RWPE1 (cell line): Measurements from ENCODE around the gene IL17RA.

Experiments used
- CTCF ChIA-PET: fragments of 350-600 bp; sonication (Branson Sonifier 250); formaldehyde crosslinking; extraction: SDS; loops from one replicate; lab custom pipeline; 2021; lab: Yijun Ruan, JAX
- POLR2A ChIA-PET: fragments of 400-600 bp; formaldehyde crosslinking; extraction: SDS; loops from one replicate; lab custom pipeline; 2020; ENCODE audit warnings: antibody characterized with exemption; ENCODE audit not compliant: low non-redundant PET; lab: Yijun Ruan, JAX
- DNase-seq: peaks from one replicate; pipeline ENCODE4 v3.0.0; 2012; ENCODE audit warnings: low spot score
- H3K27ac ChIP-seq: fragments of 450-650 bp; 2 replicates; pipeline ENCODE4 v1.5.1; 2017
- TF ChIP-seq, protein P1 (sequence below): fragments of 450-650 bp; conservative IDR thresholded peaks from 2 replicates; pipeline ENCODE4 v1.5.1; 2017; ENCODE audit warnings: low read depth, mild to moderate bottlenecking

Gene IL17RA

DNA sequence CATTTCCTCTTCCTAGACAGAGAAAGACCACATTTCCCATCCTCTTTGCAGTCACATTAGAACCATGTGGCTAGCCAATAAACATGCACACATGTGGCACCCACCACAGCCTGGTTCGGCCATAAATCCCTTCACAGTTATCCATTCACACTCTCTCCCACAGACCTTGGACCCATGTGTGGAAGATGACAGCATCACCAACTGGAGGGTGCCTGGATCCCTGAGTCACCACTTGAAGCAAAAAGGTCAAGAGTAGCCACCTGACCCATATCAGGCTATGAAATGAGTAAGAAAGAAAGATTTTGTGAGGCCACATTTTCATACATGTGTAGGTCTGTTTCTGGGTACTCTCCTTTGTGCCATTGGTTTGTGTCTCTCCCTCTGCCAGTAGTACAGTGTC lies 45.4 kb downstream of the IL17RA start:
- CTCF ChIA-PET, result no interaction called here
- POLR2A ChIA-PET, result no interaction called here
- DNase-seq, result no peak
- TF ChIP-seq, protein P1, sequence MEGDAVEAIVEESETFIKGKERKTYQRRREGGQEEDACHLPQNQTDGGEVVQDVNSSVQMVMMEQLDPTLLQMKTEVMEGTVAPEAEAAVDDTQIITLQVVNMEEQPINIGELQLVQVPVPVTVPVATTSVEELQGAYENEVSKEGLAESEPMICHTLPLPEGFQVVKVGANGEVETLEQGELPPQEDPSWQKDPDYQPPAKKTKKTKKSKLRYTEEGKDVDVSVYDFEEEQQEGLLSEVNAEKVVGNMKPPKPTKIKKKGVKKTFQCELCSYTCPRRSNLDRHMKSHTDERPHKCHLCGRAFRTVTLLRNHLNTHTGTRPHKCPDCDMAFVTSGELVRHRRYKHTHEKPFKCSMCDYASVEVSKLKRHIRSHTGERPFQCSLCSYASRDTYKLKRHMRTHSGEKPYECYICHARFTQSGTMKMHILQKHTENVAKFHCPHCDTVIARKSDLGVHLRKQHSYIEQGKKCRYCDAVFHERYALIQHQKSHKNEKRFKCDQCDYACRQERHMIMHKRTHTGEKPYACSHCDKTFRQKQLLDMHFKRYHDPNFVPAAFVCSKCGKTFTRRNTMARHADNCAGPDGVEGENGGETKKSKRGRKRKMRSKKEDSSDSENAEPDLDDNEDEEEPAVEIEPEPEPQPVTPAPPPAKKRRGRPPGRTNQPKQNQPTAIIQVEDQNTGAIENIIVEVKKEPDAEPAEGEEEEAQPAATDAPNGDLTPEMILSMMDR, result no peak
- no peak overlapping the region for H3K27ac ChIP-seq

GRCh38 chr22:17131686-17132085 lies 46.9 kb downstream of the IL17RA start:
- no peak overlapping the region for H3K27ac ChIP-seq
- TF ChIP-seq, protein P1, result no peak
- POLR2A ChIA-PET, result no interaction called here
- CTCF ChIA-PET, result no interaction called here
- DNase-seq, result no peak

GRCh38 chr22:17132112-17132511 lies 47.3 kb downstream of the IL17RA start:
- ChIA-PET CTCF (interaction anchor here (0.7 to 1.1 kb wide), 2 partner anchors 17 to 40 kb away, joined by 3 read pairs; no protein-coding TSS in a partner anchor), POLR2A (no interaction called here)

GRCh38 chr22:17133137-17133536 lies 48.3 kb downstream of the IL17RA start:
- no peak overlapping the region for H3K27ac ChIP-seq
- DNase-seq, result no peak
- ChIA-PET POLR2A (no interaction called here), CTCF (interaction anchor here (0.6 to 1.1 kb wide), 2 partner anchors 39 to 101 kb away, joined by 3 read pairs; no protein-coding TSS in a partner anchor)
- TF ChIP-seq, protein P1, result no peak

More at GRCh38 chr22:17132112-17132511, 47.3 kb downstream of the IL17RA start:
- TF ChIP-seq, protein P1, result no peak
- no peak overlapping the region for H3K27ac ChIP-seq
- no peak for DNase-seq

DNA sequence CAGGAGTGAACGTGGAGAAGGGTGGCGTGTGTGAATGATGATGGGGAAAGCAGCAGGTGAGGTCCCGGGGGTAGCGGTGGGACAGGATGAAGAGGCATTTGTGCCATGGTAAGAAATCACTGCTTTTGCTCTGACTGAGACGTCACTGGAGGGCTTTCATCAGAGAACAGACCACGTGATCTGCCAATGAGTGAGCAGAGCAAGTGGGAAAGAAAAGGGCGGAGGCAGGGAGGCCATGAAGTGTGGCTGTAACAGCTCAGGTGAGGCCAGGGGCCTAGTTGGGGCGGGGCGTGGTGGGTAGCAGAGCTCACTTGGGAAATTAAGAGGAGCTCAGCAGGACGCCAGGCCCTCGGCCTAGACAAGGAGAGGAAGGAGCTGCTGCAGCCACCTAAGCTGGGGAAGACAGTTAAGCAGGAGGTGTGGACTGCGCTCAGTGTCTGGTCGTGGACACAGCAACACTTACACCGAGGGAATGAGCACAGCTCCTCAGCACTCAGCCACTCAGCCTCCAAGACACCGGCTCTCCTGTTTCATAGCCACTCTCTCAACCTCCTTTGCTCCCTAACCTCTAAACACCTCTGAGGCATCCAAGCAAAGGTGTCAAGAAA lies 50.5 kb downstream of the IL17RA start:
- ChIA-PET CTCF (interaction anchor here (0.6 kb wide), 1 partner anchor 241 kb away, joined by 3 read pairs; no protein-coding TSS in a partner anchor), POLR2A (interaction anchor here (0.7 kb wide), 1 partner anchor 10 kb away, joined by 3 read pairs; no protein-coding TSS in a partner anchor)
- DNase-seq, result no peak
- TF ChIP-seq, protein P1, result no peak
- no peak overlapping the region for H3K27ac ChIP-seq

DNA sequence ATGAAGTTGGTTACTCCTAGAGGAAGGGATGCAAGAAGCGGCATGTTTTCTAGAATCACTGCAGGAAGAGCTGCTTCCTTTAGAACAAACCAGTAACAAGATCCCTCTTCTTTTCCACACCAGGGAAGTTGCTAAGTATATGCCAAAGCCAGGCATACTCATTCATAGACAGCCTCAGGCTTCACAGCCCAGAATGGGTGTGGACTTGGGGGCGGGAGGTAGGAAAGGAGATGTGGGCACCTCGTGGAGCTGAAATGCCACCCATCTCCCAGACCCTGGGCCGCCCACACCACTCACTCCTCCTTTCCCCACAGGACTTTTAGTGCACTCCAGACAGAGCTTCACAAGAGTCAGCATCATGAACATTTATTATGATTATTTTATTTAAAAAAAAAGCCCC lies 52.4 kb downstream of the IL17RA start:
- ChIA-PET POLR2A (no interaction called here), CTCF (no interaction called here)
- TF ChIP-seq, protein P1, result no peak
- H3K27ac ChIP-seq, result no peak overlapping the region
- no peak for DNase-seq
